Measurements from ENCODE around the gene GPR156.

DNA sequence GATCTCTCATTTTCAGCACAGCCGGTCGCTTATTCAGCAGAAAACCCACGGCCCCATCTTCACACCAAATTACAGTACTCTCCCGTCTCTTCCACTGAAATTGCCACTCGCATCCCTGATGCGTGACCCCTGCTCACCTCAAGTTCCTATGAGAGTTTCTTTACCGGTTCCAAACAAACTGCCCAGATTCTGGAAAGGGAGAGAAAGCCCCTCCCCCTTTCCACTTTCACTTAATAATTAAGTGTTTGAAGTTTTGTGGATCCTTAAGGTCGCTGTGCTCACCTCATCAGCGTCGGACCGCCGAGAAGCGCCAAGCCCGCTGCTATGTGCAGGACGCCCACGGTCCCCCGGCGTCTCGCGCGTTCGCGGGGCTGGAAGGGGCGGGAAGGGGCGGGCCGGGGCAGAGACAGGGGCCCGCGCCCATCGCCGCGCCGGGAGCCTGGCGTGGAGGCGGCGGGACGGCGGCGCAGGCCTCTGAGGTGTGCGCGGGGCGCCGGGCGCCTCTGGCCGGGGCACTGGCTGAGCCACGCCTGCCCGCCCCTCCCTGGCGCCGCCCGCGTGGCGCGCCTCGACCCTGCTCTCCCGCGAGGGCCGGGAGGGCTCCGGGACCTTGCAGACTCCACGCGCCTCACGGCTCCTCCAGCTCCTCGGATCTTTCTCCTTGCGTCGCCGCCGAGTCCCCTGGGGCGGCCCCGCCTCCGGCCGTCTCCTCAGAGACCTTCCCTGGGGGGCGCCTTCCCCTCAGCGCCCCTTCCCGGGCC lies at the start of gene GPR156:
- TF ChIP-seq, protein P1, sequence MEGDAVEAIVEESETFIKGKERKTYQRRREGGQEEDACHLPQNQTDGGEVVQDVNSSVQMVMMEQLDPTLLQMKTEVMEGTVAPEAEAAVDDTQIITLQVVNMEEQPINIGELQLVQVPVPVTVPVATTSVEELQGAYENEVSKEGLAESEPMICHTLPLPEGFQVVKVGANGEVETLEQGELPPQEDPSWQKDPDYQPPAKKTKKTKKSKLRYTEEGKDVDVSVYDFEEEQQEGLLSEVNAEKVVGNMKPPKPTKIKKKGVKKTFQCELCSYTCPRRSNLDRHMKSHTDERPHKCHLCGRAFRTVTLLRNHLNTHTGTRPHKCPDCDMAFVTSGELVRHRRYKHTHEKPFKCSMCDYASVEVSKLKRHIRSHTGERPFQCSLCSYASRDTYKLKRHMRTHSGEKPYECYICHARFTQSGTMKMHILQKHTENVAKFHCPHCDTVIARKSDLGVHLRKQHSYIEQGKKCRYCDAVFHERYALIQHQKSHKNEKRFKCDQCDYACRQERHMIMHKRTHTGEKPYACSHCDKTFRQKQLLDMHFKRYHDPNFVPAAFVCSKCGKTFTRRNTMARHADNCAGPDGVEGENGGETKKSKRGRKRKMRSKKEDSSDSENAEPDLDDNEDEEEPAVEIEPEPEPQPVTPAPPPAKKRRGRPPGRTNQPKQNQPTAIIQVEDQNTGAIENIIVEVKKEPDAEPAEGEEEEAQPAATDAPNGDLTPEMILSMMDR (IDR thresholded peaks at IDR 0.05): no peak
- no peak for TF ChIP-seq POLR2AphosphoS5 (IDR thresholded peaks at IDR 0.05)
- TF ChIP-seq POLR2A (IDR thresholded peaks at IDR 0.05): no peak
